Bronchial epithelial cell (primary cell): ENCODE measurements around the gene NES. TPM values are rescaled to one million over a fixed set of nuclear protein-coding genes. Genes with fewer than 3 reads are reported as not detected.

Source experiments
- DNase-seq: peaks from one replicate; pipeline ENCODE4 v3.0.0-alpha.2; 2010; ENCODE audit warnings: low read depth
- FAIRE-seq: peaks from 2 replicates; lab custom pipeline; 2011; peaks lifted over from hg19 to GRCh38; lab: Jason Lieb, UNC
- H3K27me3 ChIP-seq: 2 replicates; pipeline ENCODE4 v1.5.1; 2011; ENCODE audit warnings: low read length; ENCODE audit not compliant: control insufficient read depth, insufficient read depth
- H3K36me3 ChIP-seq: 2 replicates; pipeline ENCODE4 v1.5.1; 2011; ENCODE audit warnings: low read length; ENCODE audit not compliant: control insufficient read depth, insufficient read depth
- H3K4me3 ChIP-seq: 2 replicates; pipeline ENCODE4 v1.5.1; 2011; ENCODE audit warnings: mild to moderate bottlenecking, low read depth, low read length, control low read depth
- CTCF ChIP-seq: IDR thresholded peaks from 2 replicates; pipeline ENCODE4 v1.5.1; 2011; ENCODE audit warnings: mild to moderate bottlenecking, moderate library complexity, low read length, control low read depth, inconsistent platforms; ENCODE audit not compliant: insufficient read depth, severe bottlenecking
- total RNA-seq: library from RNA; depleted of rRNA; stranded (reverse); fragments of >200 nt; gene quantifications from 2 replicates; pipeline ENCODE4 v1.2.1, GENCODE V29; 2014

NES gene
- total RNA-seq, 1 donor from 2014 or later: under 0.01 TPM

- no peak for TF ChIP-seq CTCF
- Histone ChIP-seq H3K27me3 (no peaks in the 10 kb centered on the region), H3K36me3 (peaks cover 5% of the 10 kb centered on the region), H3K4me3 (no peak overlapping the region)
- FAIRE-seq (no peak), DNase-seq (no peak)
Observed at GRCh38 chr1:156717351-156717750, 40.1 kb upstream of the NES start.

GRCh38 chr1:156714830-156715229, 37.6 kb upstream of the NES start:
- no peak for FAIRE-seq
- TF ChIP-seq CTCF: no peak

GRCh38 chr1:156712626-156713025, 35.4 kb upstream of the NES start:
- Histone ChIP-seq H3K4me3 (no peak overlapping the region), H3K36me3 (no peaks in the 10 kb centered on the region), H3K27me3 (no peaks in the 10 kb centered on the region)
- DNase-seq (no peak), FAIRE-seq (no peak)
- TF ChIP-seq CTCF: no peak

More at GRCh38 chr1:156714830-156715229, 37.6 kb upstream of the NES start:
- H3K36me3 ChIP-seq: no peaks in the 10 kb centered on the region
- DNase-seq: no peak
- H3K27me3 ChIP-seq: no peaks in the 10 kb centered on the region
- no peak overlapping the region for H3K4me3 ChIP-seq

GRCh38 chr1:156711011-156711817, 34.0 kb upstream of the NES start:
- FAIRE-seq: no peak
- Histone ChIP-seq H3K27me3 (no peaks in the 10 kb centered on the region), H3K4me3 (no peak overlapping the region), H3K36me3 (no peaks in the 10 kb centered on the region)
- no peak for DNase-seq
- no peak for TF ChIP-seq CTCF

- Histone ChIP-seq H3K36me3 (no peaks in the 10 kb centered on the region), H3K4me3 (no peak overlapping the region), H3K27me3 (no peaks in the 10 kb centered on the region)
- DNase-seq: peak; percentile 84
- peak; percentile 95 for FAIRE-seq
- no peak for TF ChIP-seq CTCF
Observed at GRCh38 chr1:156709757-156710489, 32.7 kb upstream of the NES start.
